ENCODE data around the gene CEBPE.

GRCh38 chr14:23125933-23126524 lies 7.0 kb upstream of the CEBPE start:
- TF ChIP-seq CTCF (IDR thresholded peaks at IDR 0.05 in 2 of 3, conservative IDR thresholded peaks at IDR 0.05 in 1 of 3; ENCODE audit: borderline replicate concordance in 1 of 3, insufficient read depth in 1 of 3, low read depth in 2 of 3, low read length in 2 of 3) (no peak), EZH2 (IDR thresholded peaks at IDR 0.05) (no peak), POLR2AphosphoS5 (IDR thresholded peaks at IDR 0.05; ENCODE audit: low read depth, low read length) (no peak)
